Left renal pelvis (tissue), 4 donors: ENCODE results near the gene SULF2. TPM values are rescaled to one million over a fixed set of nuclear protein-coding genes. Genes with fewer than 3 reads are reported as not detected.
"Not testable (repeated sequence)": the region's sequence is repeated elsewhere in the genome, so short reads cannot be mapped to it uniquely, and the experiment has no call there.

Experiments
- DNase-seq, 4 donors: peaks; one replicate each; pipeline ENCODE4 v3.0.0-alpha.2; 2013; ENCODE audit warnings: low read depth in 4 of 4, low spot score in 3 of 4
- polyA plus RNA-seq, 4 donors: library from polyadenylated mRNA; unstranded; fragments of 120-200 nt; gene quantifications; one replicate each; pipeline ENCODE4 v1.2.1, GENCODE V29; 2013; ENCODE audit not compliant: insufficient read length in 4 of 4

Gene SULF2
- 100 to 1,000 TPM in 2 of 4 donors, 10 to 100 TPM in 2; 63.5 to 542 (median 95.4) TPM for polyA plus RNA-seq

DNA sequence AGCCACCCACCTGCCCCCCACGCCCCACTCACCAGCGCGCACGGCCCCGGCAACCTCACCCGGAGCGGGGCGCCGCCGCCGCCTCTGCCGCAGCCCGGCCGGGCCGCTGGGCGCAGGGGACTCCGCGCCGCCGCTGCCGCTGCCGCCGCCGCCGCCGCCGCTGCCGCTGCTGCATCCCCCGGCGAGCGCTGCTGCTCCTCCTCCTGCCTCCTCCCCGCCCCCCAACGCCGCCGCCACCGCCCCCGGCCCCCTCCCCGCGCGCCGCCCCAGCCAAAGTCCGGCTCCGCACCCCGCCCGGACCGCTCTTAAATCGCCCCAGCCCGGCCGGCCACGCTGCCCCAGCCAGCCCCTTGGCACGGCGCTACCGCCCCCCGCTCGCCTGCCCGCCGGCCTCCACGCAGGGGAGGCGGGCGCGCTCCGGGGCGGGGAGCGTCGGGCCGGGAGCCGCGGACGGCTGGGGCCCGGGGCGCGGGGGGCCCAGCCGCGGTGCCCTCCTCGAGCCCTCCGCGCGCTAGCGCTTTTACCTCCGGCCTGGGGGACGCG, at the start of gene SULF2:
TSS of gene SULF2 (minus strand) at position 171 of the 543 bp plus-strand sequence. CDS start 28,118 bp downstream, outside the sequence.
- DNase-seq = no peak

DNA sequence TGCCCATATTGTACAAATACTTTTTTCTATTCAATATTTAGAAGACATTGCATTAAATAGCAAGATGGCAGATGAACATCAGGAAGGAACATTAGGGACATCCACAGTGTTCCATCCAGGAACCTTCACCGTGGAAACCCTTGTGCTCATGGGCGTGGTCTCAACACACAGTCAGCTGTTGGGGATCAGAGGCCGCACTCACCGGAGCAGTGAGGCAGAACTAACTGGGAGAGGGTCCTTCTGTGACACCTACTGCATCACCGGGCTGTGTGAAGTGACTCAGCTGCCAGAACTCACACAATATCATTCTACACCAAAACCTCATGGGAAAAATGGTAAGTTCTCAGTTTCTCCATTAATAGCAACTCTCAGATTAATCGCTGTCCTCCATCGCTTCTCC, 46.4 kb upstream of the SULF2 start:
- DNase-seq = not testable (repeated sequence)

DNA sequence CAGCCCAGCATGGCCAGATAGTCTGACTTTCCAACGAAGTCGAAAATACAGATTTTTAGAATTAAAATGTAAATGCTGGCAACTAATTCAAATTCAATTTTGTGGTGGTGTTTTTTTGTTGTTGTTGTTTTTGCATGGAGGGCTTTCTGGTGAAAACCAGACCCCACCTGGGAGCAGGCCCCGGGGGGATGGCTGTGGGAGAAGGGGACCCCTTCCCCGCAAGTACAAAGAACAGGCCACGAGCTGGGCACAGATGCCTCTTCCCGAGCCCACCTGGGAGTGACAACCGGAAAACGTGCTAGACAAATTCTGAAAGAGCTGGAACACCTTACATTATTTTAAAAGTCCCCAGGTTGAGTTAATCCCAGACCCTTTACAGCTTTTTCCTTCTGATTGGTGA, 41.4 kb upstream of the SULF2 start:
- DNase-seq = not testable (repeated sequence)

DNA sequence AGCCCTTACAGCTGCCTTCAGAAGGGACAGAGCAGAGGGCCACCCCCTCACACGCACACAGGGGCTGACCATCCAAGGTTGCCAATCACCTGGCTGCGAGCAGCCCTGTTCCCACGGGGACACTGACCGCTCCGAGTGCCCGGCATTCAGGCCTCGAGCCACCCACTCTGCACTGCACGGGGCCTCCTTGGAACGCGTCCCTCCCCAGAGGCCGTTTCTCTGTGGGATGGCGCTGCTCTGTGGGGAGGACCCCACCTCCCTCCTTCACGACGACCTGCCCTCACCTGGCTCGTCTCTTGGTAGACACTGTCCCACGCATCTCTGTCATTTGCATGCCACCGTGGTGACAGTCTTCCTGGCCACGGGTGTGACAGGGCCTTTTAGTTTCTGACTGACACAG, 40.7 kb upstream of the SULF2 start:
- DNase-seq = not testable (repeated sequence)

DNA sequence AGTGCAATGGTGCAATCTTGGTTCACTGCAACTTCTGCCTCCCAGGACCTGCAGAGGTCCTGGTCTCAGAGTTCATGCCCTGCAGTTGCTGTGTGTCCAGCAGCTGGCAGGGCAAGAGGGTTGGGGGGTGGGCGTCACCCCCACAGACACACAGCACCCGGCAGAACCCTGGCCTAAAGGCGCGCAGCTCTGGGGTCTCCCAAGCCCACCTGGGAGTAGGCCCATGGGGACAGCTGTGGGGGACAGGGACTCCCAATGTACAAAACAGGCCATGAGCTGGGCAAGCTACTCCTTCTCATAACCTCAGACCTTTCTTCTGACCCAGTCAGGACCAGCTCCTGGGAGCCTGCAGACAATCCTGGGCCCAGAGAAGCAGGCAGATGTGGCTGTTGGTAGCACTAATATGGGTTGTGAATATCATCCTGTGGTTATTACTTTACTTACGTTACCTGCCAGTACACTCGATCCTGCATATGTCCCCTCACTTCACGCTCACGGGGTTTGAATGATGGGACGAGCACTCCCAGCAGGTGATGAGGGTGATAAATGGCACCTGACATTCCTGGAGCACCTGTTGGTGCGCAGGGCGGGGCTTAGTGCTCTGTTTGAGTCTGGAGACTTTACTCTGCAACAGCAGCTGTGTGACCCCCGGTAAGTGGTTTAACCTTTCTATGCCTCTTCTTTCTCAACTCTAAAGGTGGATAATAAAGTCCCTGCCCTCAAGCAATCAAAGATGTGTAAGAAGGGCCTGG, 39.9 kb upstream of the SULF2 start:
- no peak for DNase-seq

DNA sequence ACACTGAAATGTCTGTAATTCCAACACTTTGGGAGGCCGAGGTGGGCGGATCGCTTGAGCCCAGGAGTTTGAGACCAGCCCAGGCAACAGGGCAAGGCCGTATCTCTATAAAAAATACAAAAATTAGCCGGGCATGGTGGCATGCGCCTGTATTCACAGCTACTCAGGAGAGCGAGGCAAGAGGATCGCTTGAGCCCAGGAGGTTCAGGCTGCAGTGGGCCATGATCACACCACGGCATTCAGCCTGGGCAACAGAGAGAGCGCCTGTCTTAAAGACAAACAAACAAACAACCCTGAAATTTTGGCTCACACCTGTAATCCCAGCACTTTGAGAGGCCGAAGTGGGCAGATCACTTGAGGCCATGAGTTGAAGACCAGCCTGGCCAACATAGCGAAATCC, 38.7 kb upstream of the SULF2 start:
- DNase-seq = not testable (repeated sequence)

DNA sequence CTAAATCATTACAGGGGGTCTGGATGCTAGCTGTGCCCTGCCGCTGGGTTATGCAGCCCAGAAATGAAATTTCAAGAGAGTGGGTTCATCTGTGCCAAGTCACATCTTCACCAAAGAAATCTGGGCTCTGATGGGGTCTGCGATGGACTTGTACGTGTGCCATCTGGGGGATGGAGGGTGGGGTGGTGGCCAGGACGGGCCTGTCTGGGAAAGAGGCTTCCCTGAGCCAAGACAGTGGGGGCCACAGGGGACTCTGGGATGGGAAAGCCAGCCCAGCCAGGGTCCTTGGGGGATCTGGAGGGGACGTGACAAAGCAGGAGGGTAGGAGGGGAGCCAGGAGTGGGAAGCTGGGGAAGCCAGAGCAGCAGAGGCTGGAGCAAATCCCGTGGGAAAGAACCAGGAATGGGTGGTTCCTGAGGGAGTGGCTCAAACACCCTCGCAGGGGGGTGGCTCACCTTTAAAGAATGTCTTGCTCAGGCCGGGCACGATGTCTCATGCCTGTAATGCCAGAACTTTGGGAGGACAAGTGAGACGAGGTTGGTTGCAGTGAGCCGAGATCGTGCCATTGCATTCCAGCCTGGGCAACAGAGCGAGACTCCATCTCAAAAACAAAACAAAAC, 36.3 kb upstream of the SULF2 start:
- DNase-seq = no peak

DNA sequence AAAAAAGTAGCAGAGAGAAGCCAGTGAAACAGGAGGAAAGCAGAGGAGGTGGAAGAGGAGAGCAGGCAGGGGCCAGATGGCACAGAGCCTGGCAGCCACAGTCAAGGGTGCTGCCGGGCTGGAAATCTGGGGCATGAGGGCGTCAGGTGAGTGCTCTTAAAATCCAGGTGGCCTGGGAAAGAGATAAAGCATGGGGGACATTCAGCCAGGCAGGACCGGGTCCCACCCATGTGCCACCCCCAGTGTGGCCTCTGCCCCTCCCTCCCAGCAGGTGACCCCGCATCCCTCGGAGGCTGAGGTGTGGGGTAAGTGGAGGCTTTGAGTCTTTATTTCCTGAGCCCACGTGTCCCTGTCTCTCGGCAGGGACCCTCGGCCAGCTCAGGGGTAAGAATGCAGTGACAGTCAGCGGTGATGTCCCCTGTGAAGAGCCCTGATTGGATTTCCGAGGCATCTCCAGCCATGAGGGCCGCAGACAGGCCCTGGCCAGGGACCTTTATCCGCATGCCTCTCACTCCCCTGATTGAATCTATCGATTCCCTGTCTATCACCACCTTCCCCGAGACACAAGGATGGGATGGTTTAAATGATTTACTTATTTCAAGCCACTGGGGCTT, 33.8 kb upstream of the SULF2 start:
- DNase-seq = no peak

DNA sequence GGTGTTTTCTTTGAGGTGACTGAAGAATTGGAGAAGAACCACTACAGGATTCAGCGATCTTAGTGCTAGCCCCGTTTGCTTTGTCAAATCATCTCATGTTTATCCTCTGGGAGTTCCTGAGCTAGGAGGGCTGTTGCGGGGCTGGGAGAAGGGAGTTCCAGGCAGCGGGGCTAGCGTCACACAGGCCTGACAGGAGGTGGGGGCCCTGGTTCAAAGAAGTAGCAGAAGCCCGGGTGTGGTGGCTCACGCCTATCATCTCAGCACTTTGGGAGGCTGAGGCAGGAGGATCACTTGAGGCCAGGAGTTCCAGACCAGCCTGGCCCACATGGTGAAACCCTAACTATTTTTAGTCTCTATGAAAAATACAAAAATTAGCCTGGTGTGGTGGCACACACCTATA, 33.2 kb upstream of the SULF2 start:
- no peak for DNase-seq

DNA sequence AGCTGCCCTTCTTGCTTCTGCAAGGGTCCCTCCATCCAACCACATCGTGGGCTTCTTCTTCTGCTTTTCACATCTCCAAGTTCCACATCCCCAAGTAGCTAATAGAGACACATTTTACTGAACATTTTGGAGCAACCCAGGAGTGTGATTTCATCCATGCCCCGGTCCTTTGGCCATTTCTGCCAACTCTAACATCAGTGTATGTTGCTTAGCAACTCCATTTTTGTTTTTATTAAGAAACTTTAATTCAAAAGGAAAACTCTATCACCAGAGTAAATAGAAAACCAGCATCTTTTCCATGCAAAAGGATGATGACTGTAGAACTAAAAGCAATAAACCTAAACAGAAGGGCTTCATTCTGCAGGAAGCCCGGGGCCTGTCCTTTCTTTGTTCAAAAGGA, 32.7 kb upstream of the SULF2 start:
- DNase-seq = no peak

DNA sequence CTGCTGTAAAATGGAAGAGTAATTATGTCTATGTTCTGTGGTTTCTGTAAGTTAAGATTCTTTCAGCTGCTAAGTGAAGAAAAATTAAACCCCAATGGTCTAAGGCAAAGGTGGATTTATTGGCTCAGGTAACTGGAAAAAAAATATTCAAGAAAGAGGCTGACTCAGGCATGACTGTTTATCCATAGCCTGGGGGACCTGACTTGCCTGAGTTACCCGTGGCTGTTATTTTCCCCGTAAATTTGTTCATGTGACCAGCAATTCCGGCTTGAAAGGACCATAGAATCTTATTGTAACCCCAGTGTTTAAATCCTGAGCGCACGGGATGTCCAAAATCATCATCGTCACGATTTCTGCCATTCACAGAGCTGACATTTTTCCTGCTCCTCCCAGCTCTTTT, 32.3 kb upstream of the SULF2 start:
- no peak for DNase-seq

DNA sequence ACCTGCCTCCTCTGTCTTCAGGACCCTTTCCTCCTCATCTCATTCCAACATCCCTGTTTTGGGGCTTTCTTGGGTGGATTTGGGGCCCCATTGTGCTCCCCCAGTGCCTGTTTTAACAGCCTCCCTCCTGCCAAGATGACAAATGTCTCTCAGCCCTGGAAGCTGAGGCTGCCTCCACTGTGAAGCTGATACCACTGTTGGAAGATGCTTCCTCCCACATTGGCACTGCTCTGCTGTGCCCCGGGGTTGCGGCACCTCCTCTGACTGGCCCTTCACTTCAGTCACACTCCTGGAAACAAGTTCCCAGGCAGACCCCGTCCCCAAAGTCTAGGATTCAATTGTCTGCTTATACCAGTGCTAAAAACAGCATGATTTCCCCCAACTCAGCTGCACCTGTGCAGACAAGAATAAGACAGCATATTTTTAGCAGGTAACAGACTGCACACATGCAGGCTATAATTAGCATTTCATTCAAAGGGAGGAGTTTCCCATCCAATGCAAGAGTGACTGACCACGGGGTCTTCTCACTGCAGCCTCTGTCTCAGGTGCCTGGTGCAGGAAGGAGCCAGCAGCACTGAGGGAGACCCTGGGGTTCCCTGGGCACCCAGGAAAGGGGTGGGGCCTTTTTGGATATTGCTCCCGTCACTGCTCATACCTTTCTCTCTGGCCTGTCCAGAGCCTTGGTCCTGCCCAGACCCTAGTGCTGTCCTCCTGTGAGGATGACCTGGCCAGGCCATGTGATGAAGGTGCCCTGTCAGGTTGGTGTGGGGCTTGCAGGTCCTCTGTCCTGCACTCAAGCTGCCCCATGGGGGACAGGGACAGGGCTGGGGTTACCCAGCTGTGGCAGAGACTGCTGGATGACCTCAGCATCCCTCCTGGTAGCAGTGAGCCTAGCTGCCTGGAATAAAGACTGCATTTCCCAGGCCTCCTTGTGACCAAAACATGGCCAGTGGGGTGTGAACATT, 31.5 kb upstream of the SULF2 start:
- no peak for DNase-seq

DNA sequence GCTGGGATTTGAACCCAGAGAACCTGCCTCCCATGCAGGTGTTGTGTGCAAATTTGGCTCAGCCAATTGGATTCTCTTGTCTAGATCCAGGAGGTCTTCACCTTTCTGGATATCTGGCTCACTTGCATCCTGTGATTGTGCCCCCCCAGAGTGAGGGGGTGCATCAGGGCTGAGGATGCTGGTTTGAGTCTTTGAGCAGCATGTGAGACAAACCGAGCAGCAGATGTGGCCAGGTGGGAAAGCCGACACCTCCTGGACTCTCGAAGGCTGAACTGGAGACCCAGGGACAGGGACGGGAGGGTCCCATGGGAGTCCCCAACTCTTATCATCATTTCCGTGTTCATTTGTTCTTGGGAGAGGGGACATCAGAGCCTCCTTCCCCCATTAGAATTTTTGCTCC, 30.6 kb upstream of the SULF2 start:
- DNase-seq = no peak

DNA sequence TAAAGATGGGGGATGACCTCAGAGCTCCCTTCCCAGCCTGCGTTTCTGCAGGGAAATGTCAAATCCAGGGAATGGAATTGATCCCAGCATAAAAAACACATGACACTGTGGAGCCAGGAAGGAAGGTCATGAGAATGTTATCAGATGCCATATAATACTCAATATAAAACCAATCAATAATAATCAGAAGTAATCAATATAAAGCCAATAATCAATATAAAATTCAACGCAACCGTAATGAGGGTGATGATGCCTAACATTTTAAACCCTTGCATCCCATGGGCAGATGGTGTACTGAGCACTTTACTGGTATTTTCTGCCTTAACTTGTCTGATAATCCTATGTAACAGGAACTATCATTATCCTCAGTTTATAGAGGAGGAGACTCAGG, 30.1 kb upstream of the SULF2 start:
- no peak for DNase-seq

DNA sequence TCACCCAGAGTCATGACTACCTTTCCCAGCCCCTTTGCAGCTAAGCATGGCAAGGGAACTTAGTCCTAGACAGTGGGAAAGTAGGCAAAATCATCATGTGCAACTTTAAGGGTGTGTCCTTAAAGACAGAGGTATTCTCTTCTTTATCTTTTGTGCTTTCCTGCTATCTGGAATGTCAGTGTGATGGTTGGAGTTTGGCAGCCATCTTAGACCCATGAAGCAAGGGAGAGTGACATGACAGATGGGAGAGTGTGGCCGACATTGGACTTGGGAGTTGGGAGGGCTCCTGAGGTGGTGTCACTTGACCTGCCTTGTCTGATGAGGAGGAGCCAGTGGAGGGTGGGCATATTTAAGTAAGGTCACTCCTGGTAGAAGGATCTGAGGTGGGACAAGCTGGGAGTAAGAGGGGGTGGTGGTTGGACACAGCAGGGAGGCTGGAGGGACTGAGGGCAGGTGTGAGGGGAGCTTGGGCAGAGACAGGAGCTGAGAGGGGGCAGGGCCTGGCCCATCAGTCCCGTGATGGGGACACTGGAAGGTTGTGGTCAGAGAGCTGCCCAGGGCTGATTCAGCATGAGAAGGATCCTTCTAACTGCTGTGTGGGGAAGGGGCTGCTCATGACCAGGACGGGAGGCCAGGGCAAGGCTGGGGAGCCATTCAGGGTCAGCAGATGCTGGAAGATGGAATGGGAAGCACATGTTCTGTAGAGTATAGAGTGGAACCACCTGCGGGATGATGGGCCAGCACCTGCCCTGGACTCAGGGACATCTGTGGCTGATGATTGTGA, 29.5 kb upstream of the SULF2 start:
- no peak for DNase-seq

DNA sequence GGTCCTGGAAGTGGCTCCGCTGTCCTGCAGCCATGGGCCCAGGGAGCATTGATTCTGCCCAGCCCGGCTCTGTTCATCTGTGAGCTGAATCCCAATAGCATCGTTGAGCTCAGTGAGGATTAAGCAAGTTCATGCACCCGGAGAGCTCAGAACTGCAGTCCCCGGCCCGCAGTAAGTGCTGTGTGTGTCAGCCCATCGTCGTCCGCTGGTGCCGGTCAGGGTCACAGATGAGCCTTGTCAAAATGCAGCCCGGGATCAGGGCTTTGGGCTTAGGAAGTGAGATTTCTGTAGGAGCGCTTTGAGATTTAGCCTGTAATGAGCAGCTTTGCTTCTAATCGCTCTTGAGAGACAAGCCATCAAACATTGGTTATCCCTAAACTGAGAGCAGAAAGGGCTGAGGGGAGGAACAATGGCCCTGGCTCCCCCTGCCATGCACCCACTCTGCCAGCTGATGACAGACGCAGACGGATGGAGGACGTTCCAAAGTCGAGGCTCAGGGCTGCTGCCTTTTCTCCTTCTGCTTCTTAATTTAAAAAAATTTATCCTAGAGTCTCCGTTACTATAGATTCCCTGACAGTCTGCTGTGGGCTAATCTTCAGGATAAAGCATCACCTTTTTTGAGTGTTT, 25.6 kb upstream of the SULF2 start:
- DNase-seq = no peak

DNA sequence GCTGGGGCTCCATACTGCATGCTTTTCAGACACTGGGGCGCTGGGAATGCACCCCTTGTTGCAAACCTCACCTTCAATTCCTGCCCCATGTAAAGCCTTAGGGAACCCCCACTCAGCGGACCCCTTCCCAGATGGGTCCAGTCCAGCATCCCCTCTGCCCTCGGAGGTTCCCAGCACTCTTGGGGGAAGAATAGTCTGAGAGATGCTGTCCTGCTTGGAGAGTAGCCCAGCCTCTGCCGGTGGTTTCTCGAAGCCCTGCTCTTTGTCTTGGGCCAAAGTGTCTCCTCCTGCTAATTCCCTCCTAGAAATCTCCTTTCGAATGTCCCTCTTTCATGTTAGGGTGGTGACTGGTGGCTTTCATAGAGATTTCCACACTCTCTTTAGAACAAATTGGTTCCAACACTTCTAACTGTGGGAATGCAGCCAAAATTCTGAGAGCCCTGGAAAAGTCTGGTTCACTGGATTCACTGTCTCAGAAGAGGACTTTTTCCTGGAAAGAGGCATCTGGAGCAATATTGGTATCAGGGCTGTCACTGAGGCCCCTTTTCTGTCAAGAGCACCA, 24.9 kb upstream of the SULF2 start:
- no peak for DNase-seq

DNA sequence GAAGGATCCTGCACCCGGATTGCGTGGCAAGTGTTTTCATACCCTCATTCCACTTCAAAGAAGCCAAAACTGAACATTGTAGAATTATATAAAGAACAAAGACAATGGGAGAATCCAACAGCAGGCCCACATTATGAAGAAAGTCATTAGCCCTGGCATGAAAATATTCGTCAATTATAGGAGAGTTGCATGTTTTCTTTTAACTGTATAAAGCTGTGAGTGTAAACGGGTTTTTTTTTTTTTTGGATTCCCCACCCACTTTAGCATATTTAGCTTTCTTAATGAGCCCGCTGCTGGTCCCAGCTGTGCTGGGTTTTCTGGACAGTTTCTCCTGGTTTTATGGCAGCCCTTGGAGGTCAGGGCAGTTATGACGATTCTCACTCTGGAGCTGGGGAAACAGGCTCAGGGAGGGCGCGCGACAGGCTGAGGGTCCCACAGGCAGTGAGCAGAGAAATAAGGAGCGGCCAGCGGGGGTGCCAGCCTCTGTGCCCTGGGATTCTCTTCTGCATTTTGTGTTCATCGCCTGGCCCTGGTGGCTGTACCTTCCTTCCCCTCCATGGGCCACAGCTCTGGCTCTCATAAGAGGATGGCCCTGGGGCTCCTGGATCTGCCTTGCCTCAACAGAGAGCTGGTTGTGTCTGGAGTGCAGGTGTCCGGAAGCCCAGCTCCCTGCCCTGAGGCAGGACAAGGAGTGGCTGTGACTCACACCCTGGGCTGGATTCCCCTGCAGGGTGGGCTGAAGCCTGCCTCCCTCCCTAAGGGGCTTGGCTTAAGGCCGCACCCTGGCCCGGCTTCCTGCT, 24.1 kb upstream of the SULF2 start:
- no peak for DNase-seq
